Epithelial cell of proximal tubule (primary cell): ENCODE results near the gene MAP3K5. TPM values are rescaled to one million over a fixed set of nuclear protein-coding genes. Genes with fewer than 3 reads are reported as not detected.

Source experiments
- DNase-seq: peaks from one replicate; pipeline ENCODE4 v3.0.0-alpha.2; 2011; ENCODE audit warnings: low read depth
- H3K4me3 ChIP-seq: 2 replicates; pipeline ENCODE4 v1.5.1; 2011; ENCODE audit warnings: low read depth, mild to moderate bottlenecking, low read length
- CTCF ChIP-seq: conservative IDR thresholded peaks from 2 replicates; pipeline ENCODE4 v1.5.1; 2012; ENCODE audit warnings: low read depth, mild to moderate bottlenecking, low read length
- total RNA-seq: library from RNA; depleted of rRNA; stranded (reverse); fragments of >200 nt; gene quantifications from 2 replicates; pipeline ENCODE4 v1.2.3, GENCODE V29; 2015

Gene MAP3K5
- total RNA-seq: 7.8 and 12.2 TPM in 2 replicates

- no peak for DNase-seq
- TF ChIP-seq CTCF: peak; percentile 85
- H3K4me3 ChIP-seq: peak within 1 kb of the TSS; percentile 87
These were observed at the start of gene MAP3K5 for GRCh38 chr6:136792410-136793262. Gene MAP3K5, minus strand, starts transcription at chr6:136792477. Its CDS starts 320 bp downstream, at chr6:136792157.

GRCh38 chr6:136840276-136841001 is 48.2 kb upstream of the MAP3K5 start:
- no peak for TF ChIP-seq CTCF
- no peak for DNase-seq
- H3K4me3 ChIP-seq: no peak overlapping the region

GRCh38 chr6:136831873-136832562 is 39.7 kb upstream of the MAP3K5 start:
- DNase-seq: no peak
- no peak overlapping the region for H3K4me3 ChIP-seq
- no peak for TF ChIP-seq CTCF

GRCh38 chr6:136826216-136826615 is 33.9 kb upstream of the MAP3K5 start:
- H3K4me3 ChIP-seq: no peak overlapping the region
- no peak for TF ChIP-seq CTCF
- DNase-seq: no peak

GRCh38 chr6:136823128-136823660 is 30.9 kb upstream of the MAP3K5 start:
- TF ChIP-seq CTCF: no peak
- no peak for DNase-seq
- peak overlapping the region; percentile 66 for H3K4me3 ChIP-seq

- peak; percentile 62 for TF ChIP-seq CTCF
- H3K4me3 ChIP-seq: peak within 1 kb of the TSS; percentile 66
- DNase-seq: peak; percentile 60
These were observed 30.3 kb upstream of the MAP3K5 start, which contains the start of gene PEX7 for GRCh38 chr6:136822376-136823127. Gene PEX7, plus strand, starts transcription at chr6:136822592. Its CDS starts 74 bp downstream, at chr6:136822666.
